Muscle of leg (tissue), 11 donors: ENCODE data around the gene LAMA2. TPM values are rescaled to one million over a fixed set of nuclear protein-coding genes. Genes with fewer than 3 reads are reported as not detected.

ENCODE experiments used
- DNase-seq: peaks from one replicate; pipeline ENCODE4 v3.0.0; 2013
- H3K27ac ChIP-seq: one replicate; pipeline ENCODE4 v1.5.1; 2013; ENCODE audit warnings: mild to moderate bottlenecking, low read length, control low read depth
- H3K27me3 ChIP-seq: one replicate; pipeline ENCODE4 v1.6.1; 2013; ENCODE audit warnings: low read length; ENCODE audit not compliant: control insufficient read depth, insufficient read depth
- H3K36me3 ChIP-seq: one replicate; pipeline ENCODE4 v1.6.1; 2013; ENCODE audit warnings: low read length; ENCODE audit not compliant: control insufficient read depth, insufficient read depth
- H3K4me1 ChIP-seq: one replicate; pipeline ENCODE4 v1.6.1; 2013; ENCODE audit warnings: low read length; ENCODE audit not compliant: control insufficient read depth, insufficient read depth
- H3K4me3 ChIP-seq: one replicate; pipeline ENCODE4 v1.5.1; 2013; ENCODE audit warnings: low read length, control low read depth
- H3K9me3 ChIP-seq: replicated peaks from 2 replicates; pipeline ENCODE4 v1.6.1; 2013; ENCODE audit warnings: low read depth, low read length; ENCODE audit not compliant: control insufficient read depth
- WGBS: methylation state at CpG from one replicate; pipeline ENCODE4 v1.1.5; 2013; ENCODE audit warnings: missing lambda C conversion rate; ENCODE audit not compliant: insufficient coverage; 5-methylcytosine and 5-hydroxymethylcytosine counted together
- polyA plus RNA-seq, 8 donors: library from polyadenylated mRNA; unstranded; fragments of 120-200 nt; gene quantifications; one replicate each; pipeline versions ENCODE4 v1.2.1 to v1.2.3, GENCODE V29; 2013; ENCODE audit warnings: inconsistent platforms in 1 of 8, low replicate concordance in 1 of 8; ENCODE audit not compliant: insufficient read length in 8 of 8, insufficient read depth in 1 of 8
- total RNA-seq: library from RNA; stranded (reverse); fragments of 120-200 nt; gene quantifications from one replicate; pipeline ENCODE4 v1.2.4, GENCODE V29; 2013

Gene LAMA2
- total and polyA plus RNA-seq, 9 donors = 105 to 165 (median 140) TPM

GRCh38 chr6:129262661-129263060 lies 379.7 kb downstream of the LAMA2 start:
- peak; percentile 36 for DNase-seq
- no peaks in the 10 kb centered on the region for H3K4me1 ChIP-seq
- H3K27ac ChIP-seq = no peak overlapping the region

GRCh38 chr6:129263176-129263575 lies 380.2 kb downstream of the LAMA2 start:
- Histone ChIP-seq H3K9me3 (no peaks in the 10 kb centered on the region), H3K27ac (no peak overlapping the region), H3K4me3 (no peak overlapping the region), H3K4me1 (no peaks in the 10 kb centered on the region), H3K36me3 (no peaks in the 10 kb centered on the region), H3K27me3 (no peaks in the 10 kb centered on the region)
- 59% methylated on average over 5 of the region's 8 CpGs for WGBS
- DNase-seq = no peak

More at GRCh38 chr6:129262661-129263060, 379.7 kb downstream of the LAMA2 start:
- WGBS = 17% methylated on average over 1 of the region's 1 CpG
- Histone ChIP-seq H3K9me3 (no peaks in the 10 kb centered on the region), H3K27me3 (no peaks in the 10 kb centered on the region), H3K36me3 (no peaks in the 10 kb centered on the region), H3K4me3 (no peak overlapping the region)

GRCh38 chr6:129264480-129265045 lies 381.6 kb downstream of the LAMA2 start:
- H3K9me3 ChIP-seq = no peaks in the 10 kb centered on the region
- H3K36me3 ChIP-seq = no peaks in the 10 kb centered on the region
- DNase-seq = no peak
- WGBS = 76% methylated on average over 3 of the region's 3 CpGs
- H3K27ac ChIP-seq = no peak overlapping the region
- H3K27me3 ChIP-seq = no peaks in the 10 kb centered on the region
- no peak overlapping the region for H3K4me3 ChIP-seq
- H3K4me1 ChIP-seq = no peaks in the 10 kb centered on the region

- H3K9me3 ChIP-seq = no peaks in the 10 kb centered on the region
- WGBS = 45% methylated on average over 3 of the region's 5 CpGs
- H3K27me3 ChIP-seq = no peaks in the 10 kb centered on the region
- no peak overlapping the region for H3K27ac ChIP-seq
- DNase-seq = no peak
- H3K4me3 ChIP-seq = no peak overlapping the region
- H3K36me3 ChIP-seq = no peaks in the 10 kb centered on the region
- H3K4me1 ChIP-seq = peaks cover 2% of the 10 kb centered on the region
Measured at GRCh38 chr6:129267028-129267427, 384.1 kb downstream of the LAMA2 start.

GRCh38 chr6:129269076-129269475 lies 386.1 kb downstream of the LAMA2 start:
- Histone ChIP-seq H3K4me3 (no peak overlapping the region), H3K9me3 (no peaks in the 10 kb centered on the region), H3K36me3 (no peaks in the 10 kb centered on the region), H3K27me3 (no peaks in the 10 kb centered on the region), H3K4me1 (peaks cover 2% of the 10 kb centered on the region), H3K27ac (no peak overlapping the region)
- no peak for DNase-seq
- WGBS = no CpG with 5 or more reads among the region's 2 CpGs

- no peaks in the 10 kb centered on the region for H3K27me3 ChIP-seq
- H3K4me1 ChIP-seq = peaks cover 2% of the 10 kb centered on the region
- no peaks in the 10 kb centered on the region for H3K9me3 ChIP-seq
- H3K27ac ChIP-seq = no peak overlapping the region
- no peak overlapping the region for H3K4me3 ChIP-seq
- DNase-seq = peak; percentile 50
- H3K36me3 ChIP-seq = no peaks in the 10 kb centered on the region
- no CpG with 5 or more reads among the region's 2 CpGs for WGBS
Measured at GRCh38 chr6:129269891-129270290, 387.0 kb downstream of the LAMA2 start.

GRCh38 chr6:129270450-129270849 lies 387.5 kb downstream of the LAMA2 start:
- Histone ChIP-seq H3K27me3 (no peaks in the 10 kb centered on the region), H3K27ac (no peak overlapping the region), H3K4me1 (peaks cover 2% of the 10 kb centered on the region), H3K4me3 (no peak overlapping the region), H3K36me3 (no peaks in the 10 kb centered on the region), H3K9me3 (no peaks in the 10 kb centered on the region)
- no peak for DNase-seq
- 100% methylated on average over 1 of the region's 2 CpGs for WGBS

GRCh38 chr6:129273161-129273560 lies 390.2 kb downstream of the LAMA2 start:
- WGBS = 100% methylated on average over 1 of the region's 3 CpGs

GRCh38 chr6:129276461-129276860 lies 393.5 kb downstream of the LAMA2 start:
- Histone ChIP-seq H3K27ac (no peak overlapping the region), H3K4me3 (no peak overlapping the region), H3K27me3 (no peaks in the 10 kb centered on the region), H3K4me1 (peaks cover 9% of the 10 kb centered on the region), H3K9me3 (no peaks in the 10 kb centered on the region), H3K36me3 (no peaks in the 10 kb centered on the region)
- DNase-seq = no peak
- WGBS = no CpG with 5 or more reads among the region's 1 CpG

More at GRCh38 chr6:129273161-129273560, 390.2 kb downstream of the LAMA2 start:
- no peak overlapping the region for H3K4me3 ChIP-seq
- no peaks in the 10 kb centered on the region for H3K27me3 ChIP-seq
- H3K4me1 ChIP-seq = peaks cover 6% of the 10 kb centered on the region
- no peak for DNase-seq
- no peaks in the 10 kb centered on the region for H3K36me3 ChIP-seq
- no peak overlapping the region for H3K27ac ChIP-seq
- no peaks in the 10 kb centered on the region for H3K9me3 ChIP-seq

- Histone ChIP-seq H3K4me3 (no peak overlapping the region), H3K27ac (no peak overlapping the region), H3K27me3 (no peaks in the 10 kb centered on the region), H3K36me3 (no peaks in the 10 kb centered on the region), H3K9me3 (no peaks in the 10 kb centered on the region), H3K4me1 (peaks cover 9% of the 10 kb centered on the region)
- peak; percentile 53 for DNase-seq
- no CpG with 5 or more reads among the region's 4 CpGs for WGBS
Measured at GRCh38 chr6:129276986-129277385, 394.0 kb downstream of the LAMA2 start.
